HG02759 (cell line): ENCODE results near the gene CWC15.
"Not testable (repeated sequence)": the region's sequence is repeated elsewhere in the genome, so short reads cannot be mapped to it uniquely, and the experiment has no call there.

ENCODE experiments used
- ATAC-seq: cut with Tn5 transposase; IDR thresholded peaks from one replicate; pipeline ENCODE4 v1.9.1; 2021; ENCODE audit warnings: mild to moderate bottlenecking, moderate library complexity; ENCODE audit not compliant: unreplicated experiment

The CWC15 gene

DNA sequence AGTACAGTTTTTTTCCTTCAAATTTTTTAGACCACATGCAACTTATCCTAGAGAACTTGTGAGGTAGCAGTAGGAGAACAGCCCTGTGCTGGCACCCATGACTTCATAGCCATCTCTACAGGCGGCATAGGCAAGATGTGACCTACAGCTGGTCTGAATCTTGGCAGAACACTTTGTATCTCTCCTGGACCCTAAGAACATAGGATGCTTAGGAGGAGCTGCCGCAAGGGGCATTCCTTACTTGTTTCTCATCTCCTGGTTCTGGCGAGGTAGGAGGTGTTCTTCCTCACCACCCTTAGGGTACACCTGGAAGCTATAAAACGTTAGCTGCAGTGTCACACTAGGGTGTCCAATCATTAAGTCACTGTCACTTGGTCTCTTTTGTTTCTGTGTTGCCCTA is 16.4 kb downstream of the CWC15 start:
- no peak for ATAC-seq

DNA sequence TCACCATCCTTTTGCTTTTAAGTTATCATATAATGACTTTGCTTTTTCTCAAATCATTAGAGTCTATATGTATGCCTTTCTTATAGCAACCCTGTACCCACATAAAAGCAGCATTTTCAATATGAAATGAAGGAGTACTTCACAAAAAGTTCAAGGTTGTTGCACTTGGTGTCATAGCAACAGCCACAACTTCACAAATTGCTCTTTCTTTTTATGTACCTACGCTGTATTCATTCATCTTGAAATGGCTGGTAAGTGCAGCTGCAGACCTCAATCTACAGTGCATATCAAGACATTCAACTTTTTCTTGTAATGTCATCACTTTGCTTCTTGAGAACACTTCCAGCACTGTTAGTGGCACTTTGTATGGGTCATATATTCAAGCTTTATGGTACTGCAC is 18.6 kb downstream of the CWC15 start:
- ATAC-seq = no peak

DNA sequence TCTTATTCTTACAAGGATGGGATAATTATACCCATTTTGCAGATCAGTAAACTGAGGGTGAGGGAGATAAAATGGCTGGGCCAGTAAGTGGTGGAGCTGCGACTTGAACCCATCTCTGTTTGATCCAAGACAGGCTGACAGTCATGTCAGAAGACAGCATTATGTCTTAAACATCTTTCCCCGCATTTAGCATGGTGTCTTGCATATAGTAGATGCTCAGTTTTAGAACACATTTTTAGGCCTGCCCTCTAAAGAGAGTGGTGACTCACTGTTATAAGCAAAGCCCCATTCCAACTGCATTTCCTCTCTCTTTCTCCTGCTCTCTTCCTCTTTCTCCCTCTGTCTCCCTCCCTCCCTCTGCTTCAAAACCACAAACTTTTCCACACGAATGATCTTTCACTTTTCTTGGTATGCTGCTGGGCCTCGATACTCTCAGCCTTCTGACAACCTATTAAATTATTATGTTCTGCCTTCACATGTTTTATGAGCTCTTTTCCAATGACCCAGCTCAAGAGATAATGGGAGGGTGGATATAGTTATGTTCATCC is 25.2 kb downstream of the CWC15 start:
- no peak for ATAC-seq

DNA sequence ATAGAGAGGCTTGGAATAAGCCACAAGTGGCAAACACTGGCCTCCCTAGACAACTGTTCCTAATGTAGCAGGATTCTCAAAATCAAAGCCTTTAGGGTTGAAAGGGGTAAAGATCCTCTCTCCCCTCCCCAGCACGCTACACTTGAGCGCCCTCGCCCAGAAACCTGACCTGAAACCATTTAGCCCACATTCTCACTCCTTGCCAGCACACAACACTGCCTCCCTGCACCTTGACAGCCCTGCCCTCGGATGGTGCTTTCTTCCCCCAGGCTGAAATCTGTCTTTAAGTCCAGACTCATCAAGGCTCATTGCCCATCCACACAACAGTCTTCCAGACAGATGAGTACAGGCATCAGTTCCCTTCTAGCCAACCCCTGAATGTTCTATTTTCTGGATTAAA is 26.5 kb downstream of the CWC15 start:
- ATAC-seq = peak; percentile 47

DNA sequence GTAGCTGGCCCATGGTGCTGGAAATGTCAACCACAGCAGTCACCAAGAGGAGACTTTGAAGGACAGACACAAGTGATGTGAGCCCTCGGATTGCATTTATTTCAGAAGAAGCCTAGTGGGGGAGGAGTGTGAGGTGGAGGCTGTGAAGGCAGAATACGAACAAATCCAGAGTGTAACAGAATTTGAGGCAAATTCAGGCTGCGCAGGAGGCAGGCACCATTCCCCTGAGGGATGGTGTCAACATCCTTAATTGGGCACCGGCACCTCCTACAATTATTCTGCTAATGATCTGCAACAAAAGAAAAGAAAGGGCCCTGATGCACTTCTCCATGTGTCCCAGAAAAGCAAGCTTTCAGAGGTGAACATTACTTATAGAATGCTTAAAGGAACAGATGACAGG is 32.2 kb downstream of the CWC15 start:
- no peak for ATAC-seq

DNA sequence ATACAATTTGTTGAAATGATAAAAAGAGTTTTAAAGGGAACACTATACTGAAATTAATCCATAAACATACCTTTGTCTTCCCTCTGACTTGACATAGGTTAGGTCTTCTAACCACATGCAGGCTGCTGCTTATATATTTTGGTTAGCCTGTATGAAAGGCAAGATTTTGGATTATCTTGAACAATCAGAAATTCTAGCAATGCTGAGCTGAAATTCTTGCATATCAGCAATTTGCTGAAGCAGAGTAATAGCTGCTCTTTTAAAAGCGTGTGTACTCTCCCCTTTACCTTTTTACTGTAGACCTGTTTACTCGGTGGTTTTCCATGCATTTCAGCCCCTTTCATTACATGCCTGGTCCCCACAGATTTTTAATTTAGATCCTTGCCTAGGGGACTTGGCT is 34.0 kb downstream of the CWC15 start:
- ATAC-seq = no peak

DNA sequence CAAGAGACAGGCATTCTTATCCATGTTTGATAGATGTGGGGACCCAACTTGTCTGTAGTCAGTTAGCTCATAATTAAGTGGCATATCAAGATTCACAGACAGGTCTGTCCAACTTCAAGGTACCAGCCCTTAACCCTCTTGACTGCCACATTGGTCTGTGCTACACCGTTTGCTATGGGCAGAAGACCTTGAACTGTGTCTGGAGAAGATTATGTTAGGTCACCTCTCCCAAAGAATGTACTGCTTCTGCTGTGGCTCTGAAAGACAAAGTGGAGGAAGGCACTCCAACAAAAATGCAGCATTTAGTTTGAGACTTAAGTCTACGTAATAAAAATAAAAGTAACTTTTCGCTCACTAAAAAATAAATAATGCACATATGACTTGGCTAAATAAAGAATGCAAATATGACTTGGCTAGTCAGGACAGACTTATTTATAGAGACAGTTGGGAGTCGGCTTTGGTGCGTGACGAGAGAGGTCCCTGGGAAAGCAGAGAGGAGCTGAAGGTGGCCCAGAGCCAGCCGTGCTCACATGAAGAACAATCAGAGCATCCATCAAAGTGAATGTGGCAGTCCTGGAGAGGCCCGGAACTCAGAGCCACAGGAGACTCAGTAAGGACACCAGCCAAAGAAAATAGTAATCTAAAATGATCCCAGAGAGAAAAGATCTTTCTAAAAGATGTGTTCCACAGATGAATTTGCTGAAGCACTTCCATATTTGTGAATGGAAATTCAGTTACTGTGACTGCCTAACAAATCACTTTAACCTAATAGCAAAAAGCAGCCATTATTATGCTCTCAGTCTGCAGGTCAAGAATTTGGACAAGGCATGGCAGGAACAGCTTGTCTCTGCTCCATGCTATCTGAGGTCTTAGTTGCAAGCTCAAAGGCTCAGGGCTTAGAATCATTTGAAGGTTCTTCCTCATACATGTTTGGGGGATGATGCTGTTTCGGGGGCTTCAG is 35.0 kb downstream of the CWC15 start:
- ATAC-seq = no peak

DNA sequence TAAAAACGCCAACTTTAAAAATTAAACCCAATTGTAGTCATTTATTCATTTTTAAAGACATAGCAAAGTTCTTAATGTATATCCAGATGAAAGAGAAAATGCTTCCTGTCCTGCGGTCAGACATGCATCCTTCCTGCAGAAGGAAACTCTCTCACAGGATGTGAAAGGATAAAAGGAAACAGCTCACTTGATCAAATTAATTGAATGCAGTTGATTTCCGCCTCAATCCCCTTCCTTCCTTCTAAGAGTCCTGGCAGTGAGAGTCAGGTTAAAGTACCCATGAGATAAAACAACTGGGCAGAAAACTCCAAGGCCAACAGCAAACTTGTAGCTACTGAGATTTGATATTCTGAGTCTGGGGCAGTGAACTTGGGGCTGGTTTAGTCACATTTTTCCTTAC is 38.5 kb downstream of the CWC15 start:
- ATAC-seq = no peak

DNA sequence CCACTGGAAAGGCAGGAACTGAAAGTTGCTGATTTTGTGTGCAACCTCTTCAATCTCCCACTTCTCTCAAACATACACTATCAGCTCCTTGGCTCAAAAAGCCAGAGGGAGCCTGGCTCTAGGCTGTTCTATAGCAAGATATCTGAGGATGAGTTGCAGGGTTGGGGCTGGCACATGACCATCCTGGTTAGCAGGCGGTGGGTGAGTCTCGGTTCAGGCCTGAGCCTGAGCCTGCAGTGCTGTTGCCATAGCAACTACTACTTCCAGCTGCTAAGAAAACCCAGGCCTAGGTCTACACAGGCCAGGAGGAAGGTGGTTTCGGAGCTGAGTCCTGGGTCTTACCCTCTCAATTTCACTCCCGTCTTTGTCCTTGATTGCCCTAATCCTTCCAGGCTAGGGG is 39.0 kb downstream of the CWC15 start:
- no peak for ATAC-seq

DNA sequence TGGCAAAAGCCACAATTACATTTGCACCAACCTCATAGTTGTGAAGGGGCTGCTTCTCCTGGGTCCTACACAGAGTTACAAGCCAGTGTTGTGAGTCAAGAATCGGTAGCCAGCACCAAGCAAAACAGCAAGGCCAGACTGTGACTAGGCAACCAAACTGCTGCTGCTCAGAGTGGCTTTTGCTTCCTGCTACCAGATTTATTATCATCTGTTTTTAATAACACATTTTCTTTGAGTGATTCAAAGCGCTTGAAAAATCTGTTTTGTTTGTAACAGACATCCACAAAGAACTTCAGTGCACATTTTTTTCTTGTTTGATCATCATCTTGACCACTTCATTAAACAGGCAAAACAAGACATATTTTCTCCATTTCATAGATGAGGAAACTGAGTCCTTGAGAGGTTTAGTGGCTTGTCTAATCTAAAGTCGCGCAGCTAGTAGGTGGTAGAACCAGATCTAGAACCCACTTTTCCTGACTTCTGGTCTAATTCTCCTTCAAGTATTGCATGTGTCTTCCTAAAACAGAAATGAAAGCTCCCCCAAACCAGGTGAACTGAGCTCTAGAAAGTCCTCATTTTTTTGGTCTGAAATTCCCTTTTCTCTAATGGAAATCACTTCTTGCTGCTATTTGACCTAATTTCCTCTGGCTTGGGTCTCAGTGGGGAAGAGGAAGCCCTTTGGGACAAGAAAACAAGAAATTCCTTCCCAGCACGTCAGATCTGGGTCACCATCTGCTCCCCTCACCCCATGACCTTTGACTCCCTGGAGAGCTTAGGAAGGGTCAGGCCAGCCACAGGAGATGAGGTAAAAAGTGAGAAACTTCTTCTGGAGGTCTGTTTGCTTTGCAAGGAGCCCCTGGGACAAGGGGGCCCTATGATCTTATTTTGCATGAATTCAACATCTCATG is 39.9 kb downstream of the CWC15 start:
- no peak for ATAC-seq

DNA sequence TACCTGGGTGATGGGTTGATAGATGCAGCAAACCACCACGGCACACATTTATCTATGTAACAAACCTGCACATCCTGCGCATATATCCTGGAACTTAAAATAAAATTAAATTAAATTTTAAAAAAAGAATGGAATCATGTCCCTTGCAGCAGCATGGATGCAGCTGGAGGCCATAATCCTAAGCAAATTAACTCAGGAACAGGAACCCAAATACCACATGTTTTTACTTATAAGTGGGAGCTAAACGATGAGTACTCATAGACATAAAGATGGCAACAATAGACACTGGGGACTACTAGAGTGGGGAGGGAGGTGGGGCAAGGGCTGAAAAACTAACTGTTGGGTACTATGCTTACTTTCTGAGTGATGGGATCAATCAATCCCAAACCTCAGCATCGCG is 40.9 kb downstream of the CWC15 start:
- ATAC-seq = no peak

DNA sequence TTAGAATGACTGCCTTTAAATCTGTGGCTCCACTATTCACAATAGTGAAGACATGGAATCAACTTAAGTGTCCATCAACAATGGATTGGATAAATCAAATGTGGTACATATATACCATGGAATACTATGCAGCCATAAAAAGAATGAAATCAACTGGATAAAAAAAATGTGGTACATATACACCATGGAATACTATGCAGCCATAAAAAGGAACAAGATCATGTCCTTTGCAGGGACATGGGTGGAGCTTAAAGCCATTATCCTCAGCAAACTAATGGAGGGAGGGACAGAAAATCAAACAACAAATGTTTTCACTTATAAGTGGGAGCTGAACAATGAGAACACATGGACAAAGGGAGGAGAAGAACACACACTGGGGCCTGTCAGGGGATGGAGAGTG is 41.3 kb downstream of the CWC15 start:
- ATAC-seq = not testable (repeated sequence)

DNA sequence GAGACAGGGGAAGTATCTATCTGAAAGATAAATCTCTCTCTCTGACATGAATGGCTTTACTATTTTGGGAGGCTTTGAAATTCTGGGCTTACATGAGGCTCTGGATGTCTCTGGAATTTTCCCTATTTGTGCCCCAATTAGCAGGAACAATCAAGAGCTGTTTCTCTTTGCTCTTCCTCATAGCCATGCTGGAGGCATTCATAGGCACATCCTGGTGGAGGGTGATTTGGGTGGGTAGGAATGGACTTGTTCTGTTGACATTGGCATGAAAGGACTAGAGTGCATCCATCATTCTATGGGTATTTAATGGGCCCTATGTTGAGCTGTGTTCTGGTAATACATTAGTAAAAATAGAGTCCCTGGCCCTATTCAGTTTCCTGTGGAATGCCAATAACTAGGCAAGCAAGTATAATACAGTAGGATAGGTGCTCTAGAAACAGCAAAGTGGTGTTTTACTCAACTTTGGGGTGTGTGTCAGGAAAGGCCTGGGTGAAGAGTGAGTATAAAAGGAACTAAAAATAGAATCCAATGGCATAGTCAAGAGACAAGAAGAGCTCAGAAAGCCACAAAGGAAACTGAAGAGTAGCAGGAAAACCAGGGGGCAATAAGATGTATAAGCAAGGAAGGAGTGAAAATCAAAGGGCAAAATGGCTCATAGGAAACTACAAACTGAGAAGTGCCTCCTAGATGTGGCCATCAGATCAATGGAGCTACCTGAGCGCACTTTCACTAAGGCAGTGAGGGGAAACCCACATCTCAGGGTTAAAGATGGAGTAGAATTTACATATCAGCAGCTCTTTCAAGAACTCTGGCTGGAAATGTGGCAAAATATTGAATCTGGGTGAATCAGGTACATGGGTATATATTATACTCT is 45.0 kb downstream of the CWC15 start:
- ATAC-seq = no peak

DNA sequence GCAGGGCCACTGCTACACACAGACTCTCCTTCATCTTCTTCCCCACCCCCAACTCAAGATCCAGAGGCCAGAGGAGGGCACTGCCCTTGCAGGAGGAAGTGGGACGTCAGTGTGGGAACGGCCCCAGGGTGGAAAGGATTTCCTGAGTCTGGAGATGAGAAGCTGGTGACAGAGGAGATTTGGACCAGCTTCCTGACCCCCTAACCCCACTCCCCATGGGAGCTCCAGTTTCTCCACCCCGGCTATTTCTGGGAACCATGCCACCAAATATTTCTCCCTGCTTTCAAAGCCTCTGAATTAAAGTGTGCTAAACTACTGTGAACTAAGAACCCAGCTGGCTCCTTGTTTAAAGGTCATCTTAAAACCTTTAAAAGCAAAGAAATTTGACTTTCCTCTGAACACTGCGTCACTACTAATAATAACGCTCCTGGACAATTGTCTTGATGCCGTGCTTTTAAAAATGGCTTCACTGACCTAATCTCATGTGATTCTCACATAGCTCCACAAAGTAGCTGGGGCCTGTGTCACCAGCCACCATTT is 46.6 kb downstream of the CWC15 start:
- ATAC-seq = no peak

DNA sequence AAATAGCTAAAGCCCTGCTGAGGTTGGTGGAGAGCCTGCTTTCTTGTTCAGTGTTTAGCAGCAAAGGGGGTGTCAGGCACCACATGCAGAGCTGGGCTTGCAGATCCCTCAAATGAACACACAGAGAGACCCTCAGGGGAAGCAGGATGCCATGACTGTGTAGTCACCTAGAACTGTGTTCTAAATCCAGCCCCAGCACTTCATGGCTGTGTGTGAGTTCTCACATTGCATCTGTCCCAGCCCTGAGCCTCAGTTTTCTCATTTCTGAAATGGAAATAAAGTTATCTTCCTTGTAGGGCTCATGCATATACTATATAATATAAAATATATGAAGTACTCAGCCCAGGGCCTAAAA is 47.1 kb downstream of the CWC15 start:
- ATAC-seq = no peak

DNA sequence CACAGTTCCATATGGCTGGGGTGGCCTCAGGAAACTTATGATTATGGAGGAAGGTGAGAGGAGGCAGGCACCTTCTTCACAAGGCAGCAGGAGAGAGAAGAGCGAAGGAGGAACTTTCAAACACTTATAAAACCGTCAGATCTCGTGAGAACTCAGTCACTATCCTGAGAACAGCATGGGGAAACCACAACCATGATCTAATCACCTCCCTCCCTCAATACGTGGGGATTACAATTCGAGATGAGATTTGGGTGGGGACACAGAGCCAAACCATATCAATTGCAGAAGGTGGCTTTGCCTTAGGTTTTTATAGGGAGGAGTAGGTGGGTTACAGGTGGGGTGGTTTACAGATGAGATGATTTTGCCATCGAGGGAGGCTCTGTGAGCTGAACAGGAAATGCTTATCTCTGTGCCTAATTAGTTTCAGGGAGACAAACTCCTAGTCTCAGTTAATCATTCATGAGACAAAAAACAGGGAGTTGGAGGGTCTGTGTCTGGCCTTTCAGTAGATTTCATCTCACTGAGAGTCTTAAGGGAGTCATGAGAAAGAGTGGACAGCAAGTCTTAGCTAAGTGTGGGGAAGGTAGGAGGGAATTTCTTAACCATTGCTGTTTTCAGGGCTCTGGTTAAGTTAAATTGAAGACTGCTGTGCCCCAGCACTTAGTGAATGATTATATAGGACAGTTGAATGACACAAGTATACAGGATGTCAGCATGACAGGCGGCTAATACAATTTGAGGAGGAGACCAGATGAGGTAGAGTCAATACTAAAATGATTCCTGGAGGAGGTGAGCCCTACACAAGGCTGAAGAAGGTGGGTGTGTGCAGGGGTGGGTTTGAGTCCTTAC is 47.7 kb downstream of the CWC15 start:
- ATAC-seq = peak; percentile 55

DNA sequence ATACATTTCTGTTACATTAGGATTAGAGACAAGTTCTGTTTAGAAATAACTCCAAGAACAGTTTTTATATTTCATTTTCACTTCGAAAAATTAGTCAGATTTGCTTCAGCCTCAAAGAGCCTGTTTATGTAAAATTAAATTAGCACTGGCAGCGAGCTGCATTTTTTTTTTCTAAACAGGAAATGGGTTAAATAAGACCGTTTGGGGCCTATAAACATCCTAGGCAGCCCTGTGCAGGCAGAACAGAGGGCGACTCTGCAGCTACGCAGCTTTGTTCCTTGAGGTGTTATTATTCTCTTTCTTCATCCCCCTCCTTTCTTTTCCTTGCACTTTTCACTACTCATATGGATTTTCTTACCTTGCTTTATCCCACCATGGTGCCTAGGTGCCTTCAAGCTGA is 48.7 kb downstream of the CWC15 start:
- no peak for ATAC-seq

DNA sequence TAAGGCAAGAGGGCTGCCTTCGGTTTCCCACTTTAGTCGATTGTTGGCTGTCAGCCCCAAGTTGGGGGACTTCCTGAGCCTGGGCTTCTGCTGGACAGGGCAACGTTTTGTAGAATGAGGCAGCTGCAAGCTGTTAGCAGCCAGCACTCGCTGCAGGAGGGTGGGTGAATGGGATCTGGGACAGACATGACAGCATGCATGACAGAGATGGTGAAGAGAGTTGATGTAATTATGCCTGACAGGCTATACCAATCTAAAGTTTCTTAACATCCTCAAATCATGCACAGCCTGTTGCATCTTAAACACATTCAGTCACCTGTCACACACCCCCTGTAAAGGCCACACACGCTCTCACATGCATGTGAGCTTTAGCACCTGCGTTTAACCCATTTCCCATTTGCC is 49.2 kb downstream of the CWC15 start:
- ATAC-seq = no peak

DNA sequence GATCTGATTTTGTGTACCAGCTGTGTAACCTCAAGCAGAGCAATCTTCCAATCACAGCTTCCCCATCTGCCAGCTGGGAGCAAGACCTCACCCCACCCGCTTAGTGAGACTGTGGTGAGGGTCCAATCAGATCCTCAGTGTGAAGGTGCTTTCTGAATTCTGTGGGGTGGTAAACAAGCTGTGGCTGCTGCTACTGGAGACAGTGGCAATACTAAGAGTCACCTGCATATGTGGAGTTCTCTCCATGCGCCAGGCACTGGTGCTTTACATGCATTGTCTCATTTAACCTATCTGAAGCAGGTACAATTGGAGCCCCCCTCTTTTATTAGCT is 50.4 kb downstream of the CWC15 start:
- no peak for ATAC-seq
